LHCN-M2 (cell line): ENCODE measurements around the gene PACC1. TPM values are rescaled to one million over a fixed set of nuclear protein-coding genes. Genes with fewer than 3 reads are reported as not detected.
"Not testable (repeated sequence)": the region's sequence is repeated elsewhere in the genome, so short reads cannot be mapped to it uniquely, and the experiment has no call there.

Experiments used
- DNase-seq: peaks from one replicate; pipeline ENCODE4 v3.0.0-alpha.2; 2012; ENCODE audit warnings: low read depth
- total RNA-seq: library from RNA; depleted of rRNA; stranded (reverse); fragments of >200 nt; gene quantifications from 2 replicates; pipeline ENCODE4 v1.2.3, GENCODE V29; 2014

The PACC1 gene
- total RNA-seq, 1 experiment from 2014 or later = 10.7 TPM

DNA sequence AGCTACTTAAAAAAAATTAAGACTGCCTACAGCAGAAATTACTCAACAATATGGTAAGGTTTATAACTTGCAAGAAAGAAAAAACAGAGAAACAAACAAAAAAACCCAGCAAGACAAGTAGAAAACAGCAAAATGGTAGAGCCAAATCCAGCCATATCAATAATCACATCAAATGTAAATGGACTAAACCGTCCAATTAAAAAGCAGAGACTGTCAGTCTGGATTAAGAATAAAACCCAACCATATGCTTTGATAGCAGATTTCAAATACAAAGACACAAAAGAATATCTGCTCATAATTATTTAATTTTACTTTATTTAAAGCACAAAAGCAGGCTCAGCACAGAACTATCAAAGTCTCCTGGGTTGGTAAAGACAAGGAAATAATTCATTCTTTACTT is 17.5 kb downstream of the PACC1 start:
- no peak for DNase-seq

DNA sequence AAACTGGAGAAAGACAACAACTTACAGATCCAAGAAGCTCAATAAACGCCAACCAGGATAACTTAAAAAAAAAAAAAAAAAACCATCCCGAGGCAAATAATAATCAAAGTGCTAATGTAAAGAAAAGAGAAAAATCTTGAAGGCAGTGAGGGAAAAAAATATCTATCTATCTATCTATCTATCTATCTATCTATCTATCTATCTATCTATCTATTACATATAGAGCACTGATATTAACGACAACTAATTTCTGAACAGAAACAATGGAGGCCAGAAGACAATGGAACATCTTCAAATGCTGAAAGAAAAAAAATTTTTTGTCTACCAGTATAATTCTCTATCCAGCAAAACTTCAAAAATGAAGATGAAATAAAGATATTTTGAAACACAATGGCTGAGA is 18.0 kb downstream of the PACC1 start:
- DNase-seq = no peak

DNA sequence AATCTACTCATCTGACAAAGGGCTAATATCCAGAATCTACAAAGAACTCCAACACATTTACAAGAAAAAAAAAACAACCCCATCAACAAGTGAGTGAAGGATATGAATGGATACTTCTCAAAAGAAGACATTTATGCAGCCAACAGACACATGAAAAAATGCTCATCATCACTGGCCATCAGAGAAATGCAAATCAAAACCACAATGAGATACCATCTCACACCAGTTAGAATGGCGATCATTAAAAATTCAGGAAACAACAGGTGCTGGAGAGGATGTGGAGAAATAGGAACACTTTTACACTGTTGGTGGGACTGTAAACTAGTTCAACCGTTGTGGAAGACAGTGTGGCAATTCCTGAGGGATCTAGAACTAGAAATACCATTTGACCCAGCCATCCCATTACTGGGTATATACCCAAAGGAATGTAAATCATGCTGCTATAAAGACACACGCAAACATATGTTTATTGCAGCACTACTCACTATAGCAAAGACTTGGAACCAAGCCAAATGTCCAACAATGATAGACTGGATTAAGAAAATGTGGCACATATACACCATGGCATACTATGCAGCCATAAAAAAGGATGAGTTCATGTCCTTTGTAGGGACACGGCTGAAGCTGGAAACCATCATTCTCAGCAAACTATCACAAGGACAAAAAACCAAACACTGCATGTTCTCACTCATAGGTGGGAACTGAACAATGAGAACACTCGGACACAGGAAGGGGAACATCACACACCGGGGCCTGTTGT is 18.8 kb downstream of the PACC1 start:
- not testable (repeated sequence) for DNase-seq

DNA sequence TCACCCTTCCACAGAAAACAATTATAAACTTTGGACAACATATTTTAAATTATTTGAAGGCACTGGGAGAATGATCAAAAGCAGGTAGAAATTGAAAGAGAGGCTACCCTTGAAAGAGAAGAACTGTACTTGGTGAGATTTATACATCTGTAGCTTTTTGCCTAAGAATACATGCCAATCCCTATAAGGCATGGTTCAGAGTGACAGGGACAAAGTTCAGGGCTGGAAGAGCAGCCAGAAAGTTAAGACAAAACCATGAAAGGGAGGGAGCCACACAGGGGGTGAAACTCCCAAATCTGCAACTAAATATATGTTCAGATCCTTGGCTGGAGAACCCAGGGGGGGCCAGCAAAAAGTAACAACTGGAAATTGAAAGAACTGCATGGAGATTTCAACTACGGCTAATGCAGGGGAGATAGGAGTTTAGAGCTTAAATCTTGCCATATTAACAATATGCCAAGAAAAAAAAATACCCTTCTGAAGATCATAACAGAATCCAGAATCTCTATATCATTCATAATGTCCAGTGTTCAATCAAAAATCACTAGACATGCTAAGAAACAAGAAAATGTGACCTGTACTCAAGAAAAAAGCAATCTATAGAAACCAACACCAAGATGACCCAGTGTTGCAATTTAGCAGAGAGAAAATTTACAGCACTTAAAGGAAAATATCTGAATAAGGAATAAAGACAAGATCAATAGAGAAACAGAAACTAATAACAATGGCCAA is 25.5 kb downstream of the PACC1 start:
- no peak for DNase-seq

DNA sequence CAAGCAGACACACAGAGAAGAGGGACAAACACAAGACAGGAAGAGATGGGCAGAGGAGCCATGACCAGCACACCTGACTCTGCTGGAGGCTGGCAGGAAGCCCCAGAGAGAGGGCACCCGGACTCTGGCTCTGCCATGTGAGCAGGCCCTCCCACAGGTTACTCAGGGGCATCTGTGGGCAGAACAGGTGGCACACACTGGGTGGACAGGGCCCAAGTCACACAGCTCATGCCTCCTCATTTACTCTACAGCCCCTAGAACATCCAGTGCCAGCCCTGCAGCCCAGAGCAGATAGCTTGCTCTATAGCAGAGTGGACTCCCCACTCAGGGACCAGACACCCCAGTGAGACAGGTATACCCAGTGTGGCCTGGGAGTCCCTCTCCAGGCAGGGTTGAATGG is 28.7 kb downstream of the PACC1 start:
- DNase-seq = no peak

DNA sequence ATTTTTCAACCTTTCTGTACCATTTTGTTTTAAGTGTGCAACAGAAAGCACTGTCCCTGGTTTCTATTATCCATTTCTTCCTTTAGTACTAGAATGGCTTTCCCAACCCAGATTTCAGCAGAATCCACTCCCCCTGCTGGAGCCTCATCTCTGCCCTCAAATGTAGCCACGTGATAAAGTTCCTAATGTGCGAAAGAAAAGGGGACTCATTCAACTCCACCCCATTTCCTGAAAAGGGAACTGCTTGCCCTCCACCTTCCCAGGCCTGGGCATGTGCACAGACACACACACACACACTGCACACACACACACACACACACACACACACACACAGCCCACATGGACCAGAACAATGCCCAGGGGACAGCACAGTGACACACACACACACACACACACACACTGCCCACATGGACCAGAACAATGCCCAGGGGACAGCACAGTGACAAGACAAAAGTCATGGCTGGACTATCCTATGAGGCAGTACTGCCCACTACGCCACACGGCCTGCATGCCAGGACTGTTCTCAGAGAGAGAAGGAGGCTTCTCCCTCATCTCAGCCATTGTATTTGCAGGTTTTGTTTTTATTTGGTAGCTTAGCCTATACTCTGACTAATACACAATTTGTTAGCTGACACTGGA is 33.2 kb downstream of the PACC1 start:
- no peak for DNase-seq

DNA sequence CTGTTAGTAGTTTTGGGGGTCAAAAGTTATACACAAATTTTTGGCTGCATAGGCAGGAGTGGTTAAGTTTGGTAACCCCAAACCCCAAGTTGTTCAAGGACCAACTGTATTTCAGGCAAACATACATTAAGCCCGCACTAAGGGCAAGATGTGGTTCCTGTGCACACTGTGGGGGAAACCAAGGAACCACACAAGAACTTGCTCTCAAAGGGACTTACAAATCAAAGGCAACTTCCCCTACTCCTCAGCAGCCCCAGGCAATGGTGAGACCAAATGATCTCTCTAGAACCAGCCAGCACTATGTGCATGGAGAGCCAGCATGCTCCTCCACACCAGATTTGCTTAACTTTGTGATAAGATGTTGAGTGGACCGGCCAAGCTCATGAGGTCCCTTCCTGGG is 35.3 kb downstream of the PACC1 start:
- no peak for DNase-seq

DNA sequence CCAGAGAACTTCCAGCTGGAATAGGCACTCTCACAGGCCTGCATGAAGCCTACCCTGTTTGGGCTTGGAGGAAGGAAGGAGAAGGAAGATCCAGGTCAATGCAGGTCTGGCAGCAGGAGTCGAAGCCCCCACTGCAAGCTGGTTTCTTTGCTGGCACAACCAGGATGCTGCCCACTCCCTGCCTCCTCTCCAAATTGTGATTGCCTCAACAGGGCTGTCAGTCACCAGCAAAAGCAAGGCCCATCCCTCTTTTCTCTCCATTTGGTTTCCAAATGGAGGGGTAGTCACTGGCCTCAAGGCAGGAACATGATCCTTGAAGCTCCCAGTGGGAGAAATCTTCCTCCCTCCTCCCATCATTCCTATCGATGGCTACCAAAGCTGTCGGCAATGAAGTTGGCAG is 37.0 kb downstream of the PACC1 start:
- DNase-seq = no peak

DNA sequence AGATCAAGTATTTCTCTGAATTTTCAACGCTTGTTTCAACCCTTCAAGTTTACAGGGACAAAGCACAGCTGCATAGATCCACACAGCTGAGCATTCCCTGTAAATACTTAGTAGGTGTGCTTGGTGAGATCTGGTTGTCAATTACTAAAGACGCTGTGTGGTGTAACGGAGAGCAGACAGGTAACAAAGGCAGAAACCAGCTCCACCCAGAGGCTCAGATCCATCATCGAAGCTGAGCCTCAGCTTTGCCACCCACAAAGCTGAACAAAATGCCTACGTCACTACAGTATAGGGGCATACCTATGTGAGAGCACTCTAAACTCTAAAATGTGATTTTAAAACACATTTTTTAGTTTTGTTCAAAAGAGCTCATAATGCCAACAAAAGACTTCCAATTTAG is 38.7 kb downstream of the PACC1 start:
- DNase-seq = no peak

DNA sequence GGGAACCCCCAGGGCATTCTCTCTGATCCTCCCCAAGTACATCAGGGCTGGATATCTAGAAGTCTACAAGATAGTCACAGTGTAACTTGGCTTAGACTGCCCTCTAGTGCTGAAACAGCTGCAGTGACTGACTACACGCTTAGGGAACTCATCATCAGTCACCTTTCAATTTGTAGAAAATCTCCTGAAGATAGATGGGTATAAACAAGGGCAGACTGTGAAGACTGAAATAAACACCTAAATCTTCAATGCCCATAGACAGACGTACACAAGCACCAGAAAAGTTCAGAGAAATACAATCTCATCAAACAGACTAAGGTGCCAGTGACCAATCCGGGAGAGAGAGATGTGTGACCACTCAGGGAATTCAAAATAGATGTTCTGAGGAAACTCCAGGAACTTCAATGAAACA is 46.6 kb downstream of the PACC1 start:
- peak; percentile 67 for DNase-seq

DNA sequence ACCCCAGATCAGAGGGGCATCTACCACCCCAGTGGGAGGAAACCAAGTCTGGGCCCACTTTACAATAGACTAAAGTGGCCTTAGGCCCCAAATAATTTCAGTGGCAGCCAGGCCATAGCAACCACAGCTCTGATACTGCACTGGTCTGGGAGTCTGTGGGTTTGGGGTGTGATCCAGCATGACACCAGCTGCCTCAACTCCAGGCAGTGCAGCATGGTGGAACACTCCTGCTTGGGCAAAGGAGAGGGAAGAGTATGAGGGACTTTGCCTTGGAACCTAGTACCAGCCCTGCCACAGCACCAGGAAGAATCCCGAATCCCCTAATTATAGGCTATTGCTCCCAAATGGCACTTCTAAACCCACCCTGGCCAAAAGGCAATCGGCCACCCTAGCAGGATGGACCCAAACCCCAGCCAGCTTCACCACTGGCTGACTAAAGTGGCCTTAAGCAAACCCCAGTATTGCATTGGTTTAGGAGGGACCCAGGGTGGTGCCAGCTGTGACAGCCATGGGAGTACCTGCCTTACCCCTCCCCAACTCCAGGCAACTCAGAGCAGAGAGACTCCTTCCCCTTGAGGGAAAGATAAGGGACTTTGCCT is 47.1 kb downstream of the PACC1 start:
- DNase-seq = no peak

DNA sequence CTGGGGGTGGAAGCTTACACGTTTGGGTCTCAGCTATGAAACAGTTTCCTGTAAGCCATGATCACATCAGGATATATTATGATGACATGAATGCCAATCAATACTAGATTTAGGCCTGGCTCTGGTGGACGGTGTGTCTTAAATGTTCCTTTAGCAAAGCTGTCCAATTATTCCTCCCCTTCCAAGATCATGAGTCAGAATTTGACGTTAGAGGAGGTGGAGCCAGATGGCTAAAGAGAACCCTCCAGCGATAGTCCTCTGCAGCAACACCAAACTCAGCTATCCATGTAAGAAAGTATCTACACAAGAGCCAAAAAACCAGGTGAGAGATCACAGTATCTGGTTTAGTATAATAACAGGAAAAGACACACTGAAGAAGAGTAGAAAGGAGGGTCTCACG is 47.8 kb downstream of the PACC1 start:
- no peak for DNase-seq

DNA sequence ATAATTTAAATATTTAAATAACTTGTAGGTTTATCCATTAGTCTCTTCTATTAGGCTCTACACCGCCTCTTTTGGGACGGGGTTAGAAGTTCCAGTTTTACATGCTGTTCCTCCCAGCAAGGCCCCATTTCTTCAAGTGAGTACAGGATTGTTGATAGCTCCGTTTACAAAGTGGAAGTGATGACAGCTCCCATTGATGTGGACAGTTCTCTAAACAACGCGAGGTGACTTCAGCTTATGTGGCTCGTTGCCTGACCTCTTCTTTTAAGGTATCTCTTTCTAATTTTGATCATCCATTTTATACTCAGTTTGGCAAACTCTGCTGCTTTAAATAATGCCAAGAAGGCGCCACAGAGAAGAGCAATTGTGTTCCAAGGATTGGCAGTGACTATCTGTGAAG is 49.7 kb downstream of the PACC1 start:
- no peak for DNase-seq

DNA sequence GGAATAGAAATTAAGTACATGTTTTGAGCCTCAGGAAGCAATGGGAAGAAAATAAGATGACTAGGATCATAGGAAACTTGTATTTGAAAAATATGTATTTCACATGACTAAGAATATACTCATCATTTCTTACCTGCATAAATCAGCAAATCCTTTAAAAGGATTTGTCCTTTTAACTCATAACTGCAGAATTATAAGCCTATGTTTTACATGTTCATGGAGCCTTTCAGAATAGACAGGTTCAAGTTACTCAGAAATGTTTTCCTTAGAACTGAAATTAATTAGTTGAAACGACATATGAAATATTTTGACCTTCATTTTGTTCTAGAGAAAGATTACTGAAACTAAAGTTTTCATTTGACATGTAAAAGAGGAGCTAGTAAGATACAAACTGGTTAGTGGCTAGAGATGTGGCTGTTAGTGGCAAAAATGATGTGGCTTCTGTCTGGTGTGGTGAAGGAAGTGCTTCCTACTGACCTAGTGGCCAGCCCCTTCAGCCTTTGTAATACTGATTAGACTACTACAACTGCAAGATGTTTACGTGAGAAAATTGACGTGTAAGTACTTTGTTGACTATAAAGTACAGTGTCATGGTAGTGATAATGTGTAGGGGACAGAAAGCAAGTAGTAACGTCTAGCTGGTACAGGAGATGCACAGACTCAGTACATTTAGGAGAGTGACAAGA is 54.7 kb downstream of the PACC1 start:
- DNase-seq = no peak

DNA sequence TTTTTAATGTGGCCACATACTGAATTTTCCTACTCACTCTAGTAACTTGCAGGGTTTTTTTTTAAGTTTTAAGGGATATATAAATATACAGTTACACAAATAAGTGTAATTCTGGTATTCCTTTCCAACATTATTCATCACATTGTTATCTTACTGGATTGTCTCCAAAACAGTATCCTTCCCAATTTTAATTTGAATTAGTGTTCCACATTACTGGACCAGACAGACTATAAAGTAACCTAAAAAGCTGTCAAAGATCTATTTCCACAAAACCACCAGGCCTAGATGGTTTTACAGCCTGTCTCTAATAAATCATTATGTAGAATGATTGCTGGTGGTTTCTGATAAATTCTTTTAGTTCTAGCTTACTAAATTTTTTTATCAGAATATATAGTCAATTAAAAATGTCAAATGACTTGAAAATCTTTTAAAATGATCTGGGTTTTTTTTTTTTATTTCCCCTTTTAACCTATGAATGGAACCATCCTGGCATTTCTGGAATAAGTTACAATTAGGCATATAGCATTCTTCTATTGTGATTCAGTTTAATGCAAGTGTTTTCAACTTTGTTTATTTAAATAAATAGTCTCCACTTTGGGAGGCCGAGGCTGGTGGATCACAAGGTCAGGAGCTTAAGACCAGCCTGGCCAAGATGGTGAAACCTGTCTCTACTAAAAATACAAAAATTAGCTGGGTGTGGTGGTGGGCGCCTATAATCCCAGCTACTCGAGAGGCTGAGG is 59.3 kb downstream of the PACC1 start:
- DNase-seq = peak; percentile 8

DNA sequence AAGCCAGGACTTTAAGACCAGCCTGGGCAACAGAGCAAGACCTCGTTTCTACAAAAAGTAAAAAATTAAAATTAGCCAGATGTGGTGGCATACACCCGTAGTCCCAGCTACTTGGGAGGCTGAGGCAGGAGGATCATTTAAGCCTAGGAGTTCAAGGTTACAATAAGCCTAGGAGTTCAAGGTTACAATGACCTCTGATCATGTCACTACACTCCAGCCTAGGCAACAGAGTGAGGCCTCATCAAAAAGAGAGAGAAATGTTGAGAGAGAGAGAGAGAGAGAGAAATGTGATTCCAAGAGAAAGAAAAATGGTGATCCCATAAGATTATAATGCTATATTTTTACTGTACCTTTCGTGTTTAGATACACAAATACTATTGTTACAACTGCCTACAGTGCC is 60.2 kb downstream of the PACC1 start:
- no peak for DNase-seq

DNA sequence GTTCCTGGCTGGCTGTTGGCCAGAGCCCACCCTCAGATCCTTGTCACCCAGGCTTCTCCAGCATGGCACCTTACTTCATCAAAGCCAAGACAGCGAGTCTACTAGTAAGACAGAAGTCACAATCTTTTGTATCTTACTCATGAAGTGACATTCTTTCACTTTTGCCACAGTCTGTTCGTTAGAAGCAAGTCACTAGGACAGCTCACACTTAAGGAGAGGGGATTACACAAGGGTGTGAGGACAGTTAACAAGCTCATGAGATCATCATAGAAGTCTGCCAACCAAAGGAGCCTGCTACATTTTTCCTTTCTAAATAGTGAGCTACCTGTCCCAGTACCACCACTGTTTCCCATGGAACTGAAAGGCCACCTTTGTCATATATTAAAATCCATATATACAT is 61.5 kb downstream of the PACC1 start:
- no peak for DNase-seq

DNA sequence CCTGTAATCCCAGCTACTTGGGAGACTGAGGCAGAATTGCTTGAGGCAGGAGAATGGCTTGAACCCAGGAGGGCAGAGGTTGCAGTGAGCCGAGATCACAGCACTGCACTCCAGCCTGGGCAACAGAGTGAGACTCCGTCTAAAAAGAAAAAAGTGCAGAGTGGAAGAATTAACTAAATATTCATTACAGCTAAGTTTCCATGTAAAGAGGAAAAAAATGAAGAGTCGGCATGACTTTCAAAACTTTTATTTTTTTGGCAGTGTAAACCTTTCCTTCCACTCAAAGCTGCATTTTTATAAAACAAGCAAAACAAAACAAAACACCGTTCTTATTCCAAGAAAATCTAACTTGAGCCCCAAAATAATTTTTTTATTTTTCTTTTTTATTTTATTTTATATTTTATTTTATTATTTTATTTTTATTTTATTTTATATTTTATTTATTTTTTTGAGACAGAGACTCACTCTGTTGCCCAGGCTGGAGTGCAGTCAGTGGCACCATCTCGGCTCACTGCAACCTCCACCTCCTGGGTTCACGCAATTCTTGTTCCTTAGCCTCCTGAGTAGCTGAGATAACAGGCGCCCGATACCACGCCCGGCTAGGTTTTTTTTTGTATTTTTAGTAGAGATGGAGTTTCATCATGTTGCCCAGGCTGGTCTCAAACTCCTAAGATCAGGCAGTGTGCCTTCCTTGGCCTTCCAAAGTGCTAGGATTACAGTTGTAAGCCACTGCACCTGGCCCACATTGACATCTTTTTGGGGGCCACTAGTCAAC is 62.9 kb downstream of the PACC1 start:
- DNase-seq = no peak

DNA sequence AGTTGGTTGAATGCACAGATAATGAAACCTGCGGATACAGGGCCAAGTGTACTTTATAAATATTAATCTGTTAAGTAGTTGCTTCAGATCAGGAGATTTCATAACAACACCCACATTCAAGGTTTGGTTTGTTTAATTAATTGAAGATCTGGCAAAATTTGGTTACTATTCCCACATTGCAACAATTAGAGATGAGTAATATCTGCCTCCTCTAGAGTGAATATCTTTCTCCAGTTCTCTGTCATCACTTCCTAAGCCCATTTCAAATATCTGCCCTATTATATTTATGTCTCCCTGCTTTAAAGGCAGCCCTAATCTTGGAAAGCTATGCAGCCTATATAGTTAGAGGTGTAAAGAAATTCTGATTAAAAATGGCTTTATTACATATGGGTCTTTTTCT is 68.1 kb downstream of the PACC1 start:
- no peak for DNase-seq

DNA sequence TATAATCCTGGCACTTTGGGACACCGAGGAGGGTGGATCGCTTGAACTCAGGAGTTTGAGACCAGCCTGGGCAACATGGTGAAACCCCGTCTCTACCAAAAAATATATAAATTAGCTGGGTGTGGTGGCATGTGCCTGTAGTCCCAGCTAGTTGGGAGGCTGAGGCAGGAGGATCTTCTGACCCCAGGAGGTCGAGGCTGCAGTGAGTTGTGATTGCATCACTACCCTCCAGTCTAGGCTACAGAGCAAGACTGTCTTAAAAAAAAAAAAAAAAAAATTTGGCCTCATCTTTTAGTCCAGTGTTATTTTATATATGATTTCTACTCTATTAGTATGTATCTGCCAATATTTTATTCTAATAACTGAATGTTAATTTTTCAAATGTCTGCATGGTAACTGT is 69.8 kb downstream of the PACC1 start:
- no peak for DNase-seq
